RPMI7951 (cell line): Measurements from ENCODE around the gene MID1. TPM values are rescaled to one million over a fixed set of nuclear protein-coding genes. Genes with fewer than 3 reads are reported as not detected.

Experiments
- DNase-seq: peaks from one replicate; pipeline ENCODE4 v3.0.0-alpha.2; 2012; ENCODE audit warnings: low read depth
- total RNA-seq: library from RNA; depleted of rRNA; stranded (reverse); fragments of >200 nt; shearing (Covaris generic); gene quantifications from 2 replicates; pipeline ENCODE4 v1.2.3, GENCODE V29; 2014; rRNA removed

The MID1 gene, protein sequence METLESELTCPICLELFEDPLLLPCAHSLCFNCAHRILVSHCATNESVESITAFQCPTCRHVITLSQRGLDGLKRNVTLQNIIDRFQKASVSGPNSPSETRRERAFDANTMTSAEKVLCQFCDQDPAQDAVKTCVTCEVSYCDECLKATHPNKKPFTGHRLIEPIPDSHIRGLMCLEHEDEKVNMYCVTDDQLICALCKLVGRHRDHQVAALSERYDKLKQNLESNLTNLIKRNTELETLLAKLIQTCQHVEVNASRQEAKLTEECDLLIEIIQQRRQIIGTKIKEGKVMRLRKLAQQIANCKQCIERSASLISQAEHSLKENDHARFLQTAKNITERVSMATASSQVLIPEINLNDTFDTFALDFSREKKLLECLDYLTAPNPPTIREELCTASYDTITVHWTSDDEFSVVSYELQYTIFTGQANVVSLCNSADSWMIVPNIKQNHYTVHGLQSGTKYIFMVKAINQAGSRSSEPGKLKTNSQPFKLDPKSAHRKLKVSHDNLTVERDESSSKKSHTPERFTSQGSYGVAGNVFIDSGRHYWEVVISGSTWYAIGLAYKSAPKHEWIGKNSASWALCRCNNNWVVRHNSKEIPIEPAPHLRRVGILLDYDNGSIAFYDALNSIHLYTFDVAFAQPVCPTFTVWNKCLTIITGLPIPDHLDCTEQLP
- total RNA-seq = 16.0 and 16.6 TPM in 2 replicates

DNA sequence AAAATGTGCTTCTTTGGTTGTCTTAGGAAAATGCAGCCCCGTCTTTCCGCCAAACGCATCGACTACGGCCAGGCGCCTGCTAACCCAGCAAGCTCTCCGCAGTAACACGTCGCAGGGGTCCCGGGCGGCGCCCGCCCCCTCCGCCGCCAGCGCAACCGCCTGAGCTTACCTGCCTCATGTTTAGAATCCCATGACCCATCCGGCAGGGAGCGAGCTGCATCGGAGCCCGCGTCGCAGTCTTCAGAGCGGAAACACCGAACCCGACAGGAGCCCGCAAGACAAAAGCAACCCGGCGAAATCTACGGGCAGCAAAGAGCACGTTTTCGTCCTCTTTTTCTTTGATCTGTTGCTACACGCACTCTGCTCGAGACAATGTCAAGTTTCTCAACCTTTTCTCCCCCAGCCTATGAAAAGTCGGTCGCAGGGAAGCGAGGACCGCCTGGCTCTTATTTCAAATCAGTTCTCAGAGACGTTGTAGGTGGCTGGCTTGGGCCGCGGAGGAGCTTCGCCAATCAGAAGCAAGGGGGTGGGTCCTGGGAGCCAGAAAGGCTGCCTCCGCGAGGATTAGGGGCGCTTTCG is at the start of gene MID1:
TSS of gene MID1 (minus strand) at position 465 of the 579 bp plus-strand sequence. CDS start 53,038 bp downstream, outside the sequence.
- peak; percentile 89 for DNase-seq

DNA sequence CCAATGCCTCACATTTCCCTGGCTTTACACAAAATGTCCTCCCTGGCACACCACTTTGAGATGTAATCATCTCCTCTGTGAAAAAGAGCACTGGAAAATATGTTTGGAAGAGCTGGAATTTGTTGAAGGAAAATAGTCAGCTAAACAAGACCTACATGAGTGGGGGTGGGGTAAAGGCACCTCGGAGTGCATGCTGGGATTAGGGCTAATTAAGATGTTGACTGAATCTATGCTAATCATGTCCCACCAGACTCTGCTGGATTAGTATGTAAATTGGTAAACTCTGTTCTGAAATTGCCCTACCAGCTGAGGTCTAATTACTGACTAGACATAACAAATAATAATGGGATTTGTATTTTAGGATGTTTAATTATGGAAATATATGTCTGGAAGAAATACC is 46.8 kb upstream of the MID1 start:
- DNase-seq = no peak

DNA sequence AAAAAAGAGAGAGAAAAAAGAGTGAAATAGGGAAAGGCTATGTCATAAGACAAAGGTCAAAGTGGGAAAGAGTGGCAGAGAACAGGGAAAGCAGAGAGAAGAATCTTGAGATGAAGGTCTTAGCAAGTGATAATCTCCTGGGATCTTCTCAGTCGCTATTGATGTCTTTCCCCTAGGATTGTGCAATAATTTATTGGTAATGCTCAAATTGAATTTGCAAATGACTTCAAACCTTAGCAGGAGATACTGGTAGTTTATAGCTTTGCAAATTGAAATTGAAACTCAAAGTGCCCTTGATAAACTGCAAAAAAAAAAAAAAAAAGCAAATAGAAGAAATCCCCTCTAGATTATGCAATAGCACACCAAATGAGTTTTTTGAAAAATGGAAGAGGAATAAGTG is 45.7 kb upstream of the MID1 start:
- DNase-seq = no peak

DNA sequence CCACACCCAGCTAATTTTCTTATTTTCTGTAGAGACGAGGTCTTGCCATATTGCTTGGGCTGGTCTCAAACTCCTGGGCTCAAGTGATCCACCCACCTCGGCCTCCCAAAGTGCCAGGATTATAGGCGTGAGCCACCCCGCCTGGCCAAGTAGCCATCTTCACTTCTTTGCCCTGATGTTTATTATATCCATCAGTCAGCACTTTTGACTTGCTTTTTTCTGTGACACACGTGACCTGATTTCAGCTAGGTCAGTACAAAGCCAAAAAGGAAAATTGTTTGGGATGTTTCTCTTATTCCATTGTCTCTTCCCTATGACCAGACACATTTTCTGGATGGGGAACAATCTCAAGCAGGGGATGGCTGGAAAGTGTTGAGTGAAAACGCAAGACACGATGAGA is 45.3 kb upstream of the MID1 start:
- DNase-seq = no peak

DNA sequence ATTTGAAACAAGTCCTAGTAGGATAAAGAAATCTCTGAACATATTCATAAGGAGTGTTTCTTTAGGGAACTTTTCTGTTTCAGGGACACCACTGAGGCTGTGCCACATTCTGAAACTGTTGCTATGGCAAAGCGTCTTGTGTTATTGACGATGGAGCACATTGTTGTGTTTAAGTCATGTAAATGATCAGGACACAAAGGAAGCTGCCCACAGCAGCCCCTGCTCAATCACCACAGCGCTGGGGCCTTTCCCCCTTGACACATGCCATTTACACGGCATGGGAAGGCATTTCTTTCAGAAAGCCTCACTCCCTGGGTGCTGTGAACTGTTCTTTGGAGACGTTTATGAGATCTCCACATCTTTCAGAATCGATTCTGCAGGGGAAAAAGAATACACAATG is 39.8 kb upstream of the MID1 start:
- no peak for DNase-seq

DNA sequence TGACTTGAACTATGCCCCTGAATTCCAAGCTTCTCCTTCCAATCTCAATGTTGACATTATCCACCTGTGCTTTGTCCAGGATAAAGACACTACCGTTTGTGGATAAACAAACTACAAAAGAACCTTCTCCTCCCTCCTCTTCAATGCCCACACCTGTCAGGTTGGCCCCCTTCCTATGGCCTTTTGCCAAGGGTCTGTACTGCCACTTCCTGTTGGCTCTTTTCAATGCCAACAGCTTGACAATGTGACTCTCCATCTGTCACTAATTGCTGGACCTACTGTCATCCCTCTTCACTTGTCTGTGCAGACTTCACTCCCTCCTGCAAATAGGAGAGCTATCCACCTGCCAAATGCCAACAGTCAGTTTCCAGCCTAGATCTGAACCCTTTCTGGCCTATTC is 35.8 kb upstream of the MID1 start:
- DNase-seq = no peak

DNA sequence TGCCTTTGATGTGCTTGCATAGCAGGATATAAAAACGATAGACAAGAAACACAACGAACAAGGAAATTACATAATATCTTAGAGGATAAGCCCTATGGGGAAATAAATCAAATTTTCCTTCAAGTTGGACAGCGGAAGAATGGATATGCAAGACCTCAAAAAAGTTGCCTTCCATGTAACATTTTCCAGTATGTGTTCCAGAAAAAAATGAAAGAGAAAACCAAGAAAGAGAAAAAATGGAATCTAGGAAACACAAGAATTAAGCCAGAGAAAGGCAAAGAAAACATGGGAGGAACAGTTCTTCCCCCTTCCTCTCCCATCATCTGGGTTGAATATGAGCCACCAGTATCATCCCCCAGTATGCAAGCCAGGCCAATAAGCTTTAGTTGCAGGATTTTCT is 34.6 kb upstream of the MID1 start:
- DNase-seq = no peak

DNA sequence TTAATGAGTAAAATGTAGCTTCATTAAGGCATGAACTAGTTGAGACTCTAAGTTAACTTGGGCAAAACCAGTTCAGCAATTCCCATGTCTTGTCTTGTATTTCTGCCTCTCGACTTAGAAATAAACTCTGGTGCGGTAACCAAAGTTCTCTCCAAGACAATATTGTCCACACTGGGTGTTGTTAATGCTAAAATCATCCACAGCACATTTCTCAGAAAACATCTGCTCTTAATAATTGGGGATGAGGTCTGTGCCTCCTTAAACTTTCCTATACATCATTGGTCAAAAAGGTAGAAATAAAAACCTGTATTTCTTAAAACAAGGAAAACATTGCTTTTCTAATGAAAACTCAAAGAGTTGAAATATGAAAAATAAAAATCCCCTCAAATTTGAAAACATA is 32.9 kb upstream of the MID1 start:
- no peak for DNase-seq

DNA sequence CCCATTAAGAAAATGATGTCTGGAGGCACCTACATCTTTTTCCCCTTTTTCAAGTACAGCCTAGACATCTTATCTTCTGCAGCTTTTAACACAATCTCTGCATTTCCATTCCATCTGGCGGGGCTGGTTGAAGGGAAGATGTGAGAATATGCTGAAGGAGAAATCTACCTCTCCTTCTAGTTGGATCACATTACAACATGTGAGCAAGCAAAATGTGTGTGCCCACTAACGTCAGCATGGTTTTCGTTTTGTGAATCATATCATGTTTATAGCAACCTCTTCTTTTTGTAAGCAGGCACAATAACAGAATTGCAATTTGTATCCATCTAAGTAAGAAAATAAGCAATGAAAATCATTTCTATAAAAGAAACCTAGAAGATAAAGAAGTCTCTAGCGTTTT is 28.9 kb upstream of the MID1 start:
- DNase-seq = no peak

DNA sequence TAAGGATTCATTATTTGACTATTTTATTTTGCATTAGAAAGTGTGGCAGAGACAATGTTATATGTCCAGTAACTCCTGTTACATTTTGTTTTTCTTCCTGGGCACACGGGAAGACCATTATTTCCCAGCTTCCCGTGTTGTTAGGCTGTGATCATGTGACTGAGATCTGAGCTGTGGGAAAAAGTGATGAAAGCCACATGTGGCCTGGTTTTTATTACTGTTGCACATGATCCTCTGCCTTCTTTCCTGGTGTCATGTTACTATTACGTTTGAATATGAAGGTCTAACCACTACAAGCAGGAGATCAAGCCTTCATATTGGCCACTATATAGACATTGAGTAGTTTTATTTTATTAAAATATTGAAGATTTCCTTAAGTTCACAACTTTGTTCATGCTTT is 28.2 kb upstream of the MID1 start:
- peak; percentile 44 for DNase-seq

DNA sequence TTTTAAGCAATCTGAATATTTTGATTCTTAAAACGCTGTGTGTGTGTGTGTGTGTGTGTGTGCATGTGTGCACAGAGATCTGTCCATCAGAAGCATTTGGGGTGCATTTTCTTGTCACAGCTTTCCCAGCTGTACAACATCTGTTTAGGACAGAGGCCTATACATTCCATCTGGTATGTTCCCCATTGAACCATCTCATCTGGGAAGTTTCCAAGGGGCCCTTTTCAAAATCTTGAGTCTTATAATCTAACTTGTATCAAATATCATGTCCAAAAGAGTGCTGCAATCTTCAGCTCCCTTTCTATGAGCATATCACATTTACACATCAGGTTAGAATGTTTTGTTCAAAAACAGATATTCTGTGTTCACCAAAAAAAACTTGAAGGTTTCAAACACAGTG is 16.5 kb upstream of the MID1 start:
- DNase-seq = no peak

DNA sequence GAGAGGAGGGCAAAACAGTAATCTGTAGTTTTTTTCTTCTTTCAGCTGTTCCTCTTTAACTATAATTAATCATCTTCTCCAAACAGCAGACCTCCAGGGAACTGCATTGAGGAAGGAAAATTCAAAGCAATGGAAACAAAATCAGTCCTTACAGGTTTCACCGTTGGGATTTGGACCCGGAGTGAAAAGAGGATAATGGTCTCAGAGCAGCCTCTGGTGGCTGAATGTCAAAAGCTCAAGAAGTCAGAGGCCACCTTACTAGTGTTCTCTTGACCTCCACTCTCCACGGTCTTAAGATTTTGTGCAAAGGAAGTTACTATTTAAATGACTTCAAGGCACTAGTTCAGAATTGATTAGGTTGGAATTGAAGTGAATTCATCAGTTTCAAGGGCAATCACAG is 16.0 kb upstream of the MID1 start:
- peak; percentile 70 for DNase-seq

DNA sequence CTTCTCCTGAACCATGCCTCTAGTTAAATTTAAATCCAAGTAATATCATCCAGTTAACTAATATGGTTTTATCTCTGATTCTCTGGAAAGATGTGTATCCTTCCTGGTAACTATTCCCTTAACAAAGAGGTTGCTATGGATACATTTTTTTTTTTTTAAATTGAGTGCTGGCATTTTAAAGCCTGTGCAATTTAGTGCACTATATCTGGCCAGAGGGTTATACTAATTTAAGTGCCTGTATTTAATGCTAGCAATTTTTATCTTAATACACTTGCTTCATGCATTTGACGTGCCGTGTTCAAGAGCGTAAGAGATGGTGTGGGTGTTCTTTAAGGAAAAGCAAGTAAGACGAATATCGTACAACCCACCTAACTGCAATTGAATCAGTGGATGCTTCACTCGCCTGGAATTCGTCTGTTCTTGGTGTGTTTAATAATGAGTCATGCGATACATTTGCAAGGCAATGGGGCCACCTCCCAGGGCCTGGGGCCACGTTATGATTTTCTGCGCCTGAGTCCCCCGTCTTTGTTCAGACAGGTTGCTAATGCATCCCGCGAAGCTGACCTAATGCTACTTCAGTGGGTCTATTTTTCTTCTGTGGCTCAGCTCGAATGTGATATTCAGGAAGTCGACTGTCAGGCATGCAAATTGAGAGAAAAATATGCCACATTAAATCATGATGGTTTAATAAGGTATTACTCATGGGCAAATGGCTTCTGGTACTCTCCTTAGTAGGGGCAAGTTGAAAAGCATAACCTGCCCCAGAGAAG is 14.2 kb upstream of the MID1 start:
- DNase-seq = peak; percentile 89

DNA sequence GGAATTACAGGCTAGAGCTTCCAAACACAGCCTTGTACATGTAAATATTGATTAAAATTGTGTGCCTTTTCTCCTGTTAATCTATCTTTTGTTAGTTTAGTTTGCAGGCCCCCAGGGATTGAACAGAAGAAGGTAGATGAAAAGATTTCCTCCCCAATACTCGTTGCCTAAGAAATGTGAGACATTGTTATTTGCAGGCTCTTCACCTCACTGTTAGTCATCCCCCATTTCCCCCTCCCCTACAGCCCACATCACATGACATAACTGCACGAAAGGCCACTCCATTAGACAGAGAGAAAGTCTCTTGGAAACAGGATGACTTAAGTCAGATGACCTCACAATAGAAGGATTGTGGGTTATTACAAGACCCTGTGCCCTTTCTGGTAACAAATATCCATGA is 13.3 kb upstream of the MID1 start:
- DNase-seq = peak; percentile 87

DNA sequence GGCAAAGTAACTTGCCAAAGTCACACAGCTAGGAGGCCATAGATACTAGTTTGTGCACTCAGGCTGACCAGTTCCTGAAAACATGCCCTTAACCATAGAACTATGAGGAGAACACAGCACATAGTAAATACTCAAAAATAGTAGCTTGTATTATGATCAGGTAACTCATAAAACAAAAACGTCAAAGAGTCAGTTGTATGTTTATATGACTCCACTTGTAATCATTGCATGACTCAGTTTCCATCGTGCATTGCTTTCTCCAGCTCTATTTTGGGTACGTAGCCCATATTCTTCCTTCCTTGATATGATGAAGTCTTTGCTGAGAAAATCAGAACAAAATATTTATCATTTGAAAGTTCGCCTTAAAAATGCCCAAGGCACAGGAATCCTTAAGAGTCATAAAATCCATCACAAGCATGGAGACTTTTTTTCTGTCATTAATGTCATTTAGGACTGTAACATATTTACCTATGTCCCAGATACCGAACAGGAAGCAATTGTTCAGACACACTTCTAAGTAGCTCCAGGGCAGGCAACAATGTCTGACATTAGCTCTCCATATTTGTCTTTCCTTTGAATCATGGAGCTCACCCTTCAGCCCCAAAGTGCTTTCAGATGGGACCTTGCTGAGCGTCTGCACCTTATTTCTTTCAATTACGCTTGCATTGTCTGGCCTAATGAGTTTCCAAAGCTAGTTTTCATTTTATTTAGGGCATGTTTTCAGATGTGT is 11.2 kb upstream of the MID1 start:
- no peak for DNase-seq

DNA sequence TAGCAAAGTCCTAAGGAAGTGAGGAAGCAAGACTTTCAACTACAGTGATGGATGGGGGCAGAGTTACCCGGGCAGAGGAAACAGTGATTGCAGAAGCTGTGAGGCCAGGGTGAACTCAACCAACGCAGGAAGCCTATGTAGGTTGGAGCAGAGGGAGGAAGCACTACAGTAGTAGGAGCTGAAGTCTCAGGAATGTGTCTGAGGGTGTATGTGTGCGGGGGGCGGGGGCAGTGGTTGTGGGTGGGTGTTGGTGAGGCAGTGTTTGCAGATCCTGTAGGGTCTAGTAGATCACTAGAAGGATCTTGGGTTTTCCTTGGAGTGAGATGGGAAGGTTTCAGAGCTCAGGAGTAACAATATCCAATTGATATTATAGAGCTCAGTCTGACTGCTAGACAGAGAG is 9.9 kb upstream of the MID1 start:
- DNase-seq = no peak

DNA sequence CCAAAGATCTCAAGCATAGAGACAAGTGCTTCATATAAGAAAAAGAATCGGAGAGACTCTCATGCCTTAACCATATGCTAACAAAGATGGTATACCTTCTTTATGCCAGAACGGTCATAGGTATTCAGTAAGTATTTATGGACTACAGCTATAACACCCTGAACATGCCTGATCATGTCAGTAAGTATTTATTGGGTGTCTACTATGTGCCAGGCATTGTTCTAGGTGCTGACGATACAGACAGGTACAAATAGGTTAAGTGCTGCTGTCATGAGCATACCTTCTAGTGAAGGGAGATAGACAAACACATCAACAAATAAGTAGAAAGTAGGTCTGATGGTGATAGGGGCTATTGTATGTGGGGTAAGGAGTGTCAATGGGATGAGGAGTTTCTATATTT is 9.5 kb upstream of the MID1 start:
- DNase-seq = no peak

DNA sequence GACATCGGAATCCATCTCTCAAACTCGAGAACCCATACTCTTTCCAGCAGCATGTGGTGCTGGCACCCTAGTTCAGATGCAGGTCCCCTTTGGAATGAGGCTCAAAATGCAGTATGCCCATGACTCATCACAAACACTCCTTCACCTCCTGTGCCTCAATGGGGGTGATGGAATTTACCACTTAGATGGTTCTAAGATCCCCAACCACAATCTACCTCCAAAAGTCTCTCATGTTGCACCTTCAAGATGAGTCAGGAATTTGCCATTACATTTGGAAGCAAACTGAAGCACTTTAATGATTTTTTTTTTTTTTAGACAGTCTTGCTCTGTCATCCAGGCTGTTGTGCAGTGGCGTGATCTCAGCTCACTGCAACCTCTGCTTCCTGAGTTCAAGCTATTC is 8.5 kb upstream of the MID1 start:
- DNase-seq = peak; percentile 73

DNA sequence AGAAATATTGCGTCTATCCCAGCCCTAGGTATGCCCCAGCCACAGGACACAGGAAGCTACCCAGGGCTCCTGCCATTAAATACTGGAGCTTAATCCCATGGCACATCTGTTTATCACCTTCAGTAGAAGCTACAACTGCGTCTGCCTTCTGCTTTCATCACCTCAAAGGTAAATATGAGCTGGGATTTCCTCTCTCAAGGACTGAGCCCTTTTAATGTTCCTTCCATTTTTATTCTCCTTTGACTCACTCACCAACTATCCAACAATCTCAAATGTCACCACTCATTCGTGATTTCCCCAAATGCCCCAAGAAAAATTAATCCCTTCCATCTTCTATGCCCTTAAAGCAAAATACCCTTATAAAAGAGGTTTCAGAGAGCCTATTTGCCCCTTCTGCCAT is 1.8 kb upstream of the MID1 start:
- no peak for DNase-seq

DNA sequence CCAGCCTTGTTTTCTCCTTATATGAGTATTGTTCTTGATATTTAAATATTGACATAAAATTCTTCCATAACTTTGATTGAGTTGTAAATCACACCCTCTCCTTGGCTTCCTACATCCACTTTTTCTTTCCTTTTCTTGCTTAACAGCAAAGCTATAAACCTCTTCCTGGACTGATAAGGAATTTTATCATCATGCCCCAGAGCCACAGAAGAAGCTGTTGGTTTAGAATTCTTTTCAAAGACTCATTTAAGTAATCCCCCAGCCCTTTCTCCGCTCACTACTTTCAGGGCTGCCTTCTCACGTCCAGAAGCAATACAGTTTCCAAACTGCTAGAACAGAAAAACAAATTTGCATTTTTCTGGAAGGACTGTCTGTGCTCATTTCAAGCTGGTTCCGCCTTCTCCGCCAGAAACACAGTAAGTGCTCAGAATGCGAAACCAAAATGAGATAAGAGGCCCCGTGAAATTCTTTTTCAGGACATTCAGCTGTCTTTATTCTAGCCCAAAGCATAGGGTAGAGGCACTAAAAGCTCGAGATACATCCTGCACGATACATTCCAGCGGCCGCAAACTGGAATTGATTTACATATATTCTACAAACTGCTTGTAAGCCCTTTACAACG is 849 bp downstream of the MID1 start:
- no peak for DNase-seq

DNA sequence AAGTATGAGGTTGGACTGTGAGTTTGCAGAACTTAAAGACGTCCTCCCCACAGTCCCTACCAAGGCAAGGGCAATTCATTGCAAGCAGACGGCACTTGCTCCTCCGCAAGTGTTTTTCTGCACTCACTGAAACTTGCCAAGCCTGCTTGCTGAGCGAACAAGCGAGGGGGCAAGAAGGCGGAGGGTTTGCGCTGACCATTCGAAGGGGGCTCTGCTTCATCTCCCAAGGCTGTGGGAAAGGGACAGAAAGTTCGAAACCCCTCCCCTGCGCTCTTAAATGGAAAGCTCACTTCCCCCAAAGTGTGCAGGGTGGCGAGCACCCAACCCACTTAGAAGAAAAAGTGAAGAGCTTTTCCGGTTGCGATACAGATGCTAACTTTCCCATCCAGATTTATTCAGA is 1.4 kb downstream of the MID1 start:
- DNase-seq = no peak
